Measurements from ENCODE around the gene CARD14.

DNA sequence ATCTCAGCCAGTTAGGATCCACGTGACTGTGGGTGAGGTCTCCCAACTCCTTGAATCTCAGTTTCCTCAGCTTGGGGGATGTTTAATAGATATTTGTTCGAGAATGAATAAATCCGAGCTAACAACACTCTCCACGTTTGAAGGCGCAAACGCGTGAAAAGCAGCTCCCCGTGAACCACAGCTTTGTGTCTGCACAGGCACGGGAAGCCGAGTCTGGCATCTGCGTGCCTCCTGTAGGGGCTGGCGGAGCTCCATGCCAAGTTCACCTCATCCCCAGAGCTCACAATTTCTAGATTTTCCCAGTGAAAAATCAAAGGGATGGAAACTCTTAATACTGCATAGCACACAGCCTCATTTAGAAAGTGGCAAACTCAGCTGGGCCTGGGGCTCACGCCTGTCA is 36.0 kb downstream of the CARD14 start:
- TF ChIP-seq POLR2A (IDR thresholded peaks at IDR 0.05; ENCODE audit: low read depth, low read length) = no peak
- TF ChIP-seq TAF1 (IDR thresholded peaks at IDR 0.05; ENCODE audit: borderline replicate concordance, low read depth, low read length) = no peak
- no peak for TF ChIP-seq POLR2AphosphoS5 (IDR thresholded peaks at IDR 0.05; ENCODE audit: low read depth, low read length)
